GM12878 (cell line): ENCODE results near the gene NFKBIE. TPM values are rescaled to one million over a fixed set of nuclear protein-coding genes. Genes with fewer than 3 reads are reported as not detected.

Experiments
- BCL11A ChIP-seq: IDR thresholded peaks from 2 replicates; pipeline ENCODE4 v1.6.1; 2011; ENCODE audit warnings: low read depth, low read length
- BHLHE40 ChIP-seq, 2 experiments: fragments of 450-650 bp in 1 of 2; IDR thresholded peaks; 2 replicates each; pipeline ENCODE4 v1.6.1; 2011 to 2017; ENCODE audit warnings: low read depth in 2 of 2, borderline replicate concordance in 1 of 2, improper control_type of control experiment in 1 of 2, low read length in 1 of 2, mild to moderate bottlenecking in 1 of 2
- CEBPB ChIP-seq, 2 experiments: fragments of 150-350 bp in 1 of 2; IDR thresholded peaks; 2 replicates each; pipeline ENCODE4 v1.6.1; 2012 to 2014; ENCODE audit warnings: low read depth in 2 of 2, low read length in 2 of 2, borderline replicate concordance in 1 of 2, inconsistent platforms in 1 of 2
- EGR1 ChIP-seq, 2 experiments: IDR thresholded peaks; 1 replicate in 1 of 2; 2 replicates in 1 of 2; pipeline ENCODE4 v1.6.1; 2011 to 2012; ENCODE audit warnings: low read depth in 2 of 2, low read length in 2 of 2, borderline replicate concordance in 1 of 2, mild to moderate bottlenecking in 1 of 2, moderate library complexity in 1 of 2
- ETV6 ChIP-seq, 2 experiments: fragments of 450-650 bp in 1 of 2; IDR thresholded peaks in 1 of 2; conservative IDR thresholded peaks in 1 of 2; 2 replicates each; pipeline ENCODE4 v1.6.1; 2014; ENCODE audit warnings: antibody characterized with exemption in 1 of 2, borderline replicate concordance in 1 of 2, low read depth in 1 of 2, mild to moderate bottlenecking in 1 of 2, moderate library complexity in 1 of 2
- HDGF ChIP-seq: fragments of 450-650 bp; IDR thresholded peaks from 2 replicates; pipeline ENCODE4 v1.6.1; 2016; ENCODE audit warnings: antibody characterized with exemption
- IKZF1 ChIP-seq: fragments of 450-650 bp; conservative IDR thresholded peaks from 2 replicates; pipeline ENCODE4 v1.6.1; 2017; ENCODE audit warnings: antibody characterized with exemption, mild to moderate bottlenecking
- MYC ChIP-seq: IDR thresholded peaks from 2 replicates; pipeline ENCODE4 v1.6.1; 2011; ENCODE audit warnings: mild to moderate bottlenecking, low read length, moderate library complexity, inconsistent platforms; ENCODE audit not compliant: insufficient read depth, insufficient replicate concordance, insufficient read length, severe bottlenecking
- SUZ12 ChIP-seq: fragments of 200-600 bp; sonication (generic); IDR thresholded peaks from one replicate; pipeline ENCODE4 v1.6.1; 2018; ENCODE audit warnings: antibody characterized with exemption, mild to moderate bottlenecking; ENCODE audit not compliant: unreplicated experiment
- TCF3 ChIP-seq: IDR thresholded peaks from 2 replicates; pipeline ENCODE4 v1.6.1; 2012; ENCODE audit warnings: low read depth, mild to moderate bottlenecking, low read length, borderline replicate concordance; ENCODE audit not compliant: insufficient read depth
- TCF7 ChIP-seq: IDR thresholded peaks from 2 replicates; pipeline ENCODE4 v1.6.1; 2014; ENCODE audit warnings: antibody characterized with exemption, borderline replicate concordance
- ZNF24 ChIP-seq: fragments of 450-650 bp; IDR thresholded peaks from 2 replicates; pipeline ENCODE4 v1.6.1; 2017; ENCODE audit warnings: antibody characterized with exemption, mild to moderate bottlenecking
- ZNF384 ChIP-seq: IDR thresholded peaks from 2 replicates; pipeline ENCODE4 v1.6.1; 2012; ENCODE audit warnings: low read depth, mild to moderate bottlenecking, low read length, improper control_type of control experiment, borderline replicate concordance
- polyA plus RNA-seq, 11 experiments: library from polyadenylated mRNA; depleted of rRNA in 4 of 11; unstranded in 6 of 11; stranded (reverse) in 5 of 11; fragments of >200 nt; fragmentation: Nextera tagmentation in 4 of 11; fragmentation: Illumina TruSeq in 1 of 11; extraction: Ambion mirVana in 4 of 11; extraction: Trizol in 1 of 11; gene quantifications; 1 replicate in 1 of 11; 2 replicates in 10 of 11; pipeline versions ENCODE4 v1.2.1 to v1.2.3, GENCODE V29; 2011 to 2016; ENCODE audit warnings: inconsistent platforms in 2 of 11, missing spikeins in 2 of 11, low read depth in 1 of 11
- total RNA-seq, 4 experiments: library from RNA; depleted of rRNA in 3 of 4; stranded (reverse); fragments of >200 nt in 3 of 4; fragmentation: Illumina TruSeq in 1 of 4; extraction: Trizol in 1 of 4; gene quantifications; 2 replicates each; pipeline versions ENCODE4 v1.2.1 to v1.2.3, GENCODE V29; 2013 to 2021
- TF ChIP-seq, protein P1 (sequence below): fragments of 450-650 bp; formaldehyde crosslinking; IDR thresholded peaks from 2 replicates; pipeline ENCODE4 v1.4.0; 2020; ENCODE audit warnings: mild to moderate bottlenecking, moderate library complexity
- TF ChIP-seq, protein P2 (sequence below): IDR thresholded peaks from 2 replicates; pipeline ENCODE4 v1.6.1; 2012; ENCODE audit warnings: low read length, inconsistent platforms
- TF ChIP-seq, protein P3 (sequence below): IDR thresholded peaks from 2 replicates; pipeline ENCODE4 v1.6.1; 2011; ENCODE audit warnings: low read depth, low read length, improper control_type of control experiment, borderline replicate concordance
- TF ChIP-seq, protein P4 (sequence below), 3 experiments: IDR thresholded peaks in 2 of 3; conservative IDR thresholded peaks in 1 of 3; 2 replicates each; pipeline ENCODE4 v1.5.1; 2011; ENCODE audit warnings: low read depth in 3 of 3, low read length in 3 of 3, mild to moderate bottlenecking in 3 of 3, control low read depth in 2 of 3, moderate library complexity in 2 of 3, inconsistent platforms in 1 of 3, mixed read lengths in 1 of 3; ENCODE audit not compliant: control insufficient read depth in 2 of 3, insufficient read depth in 1 of 3; ENCODE audit errors: extremely low read depth in 1 of 3

The NFKBIE gene
- total and polyA plus RNA-seq, 10 of the 15 experiments (the other 5 are each of a cell fraction or from before 2014, with no cell fraction given), result 10.4 to 106 (median 38.8) TPM

DNA sequence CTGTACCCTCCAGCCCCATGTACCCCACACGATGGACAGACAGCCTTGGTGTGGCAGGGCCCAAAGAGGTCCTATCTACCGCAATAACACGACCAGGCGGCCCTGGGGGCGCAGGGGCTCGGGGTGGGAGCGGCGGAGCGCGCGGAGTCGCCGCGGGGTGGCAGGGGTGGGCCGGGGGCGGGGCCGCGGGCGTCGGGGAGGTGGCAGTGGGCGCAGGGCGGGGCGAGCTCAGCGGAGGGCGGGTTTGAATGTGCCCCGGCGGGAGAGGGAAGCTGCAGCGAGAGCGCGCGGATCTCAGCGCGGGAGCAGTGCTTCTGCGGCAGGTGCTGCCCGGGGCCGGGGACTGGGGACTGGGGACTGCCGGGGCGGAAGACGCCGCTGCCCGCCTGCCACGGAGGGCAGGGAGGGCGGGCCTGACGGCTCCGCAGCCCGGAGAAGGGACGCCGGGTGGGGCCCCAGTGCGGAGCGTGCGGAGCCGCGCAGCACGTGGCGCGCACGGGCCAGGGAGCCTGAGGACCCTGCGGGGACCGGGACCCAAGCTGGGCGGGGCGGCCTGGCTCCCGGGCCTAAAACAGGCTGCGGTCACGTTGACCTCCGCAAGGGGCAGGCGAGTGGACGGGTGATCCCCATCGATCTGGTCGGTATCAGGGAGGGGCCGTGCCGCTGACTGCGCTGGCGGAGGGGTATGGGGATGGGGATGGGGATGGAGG is 41.9 kb downstream of the NFKBIE start, which contains the start of gene SLC29A1 (continued):
- TF ChIP-seq, protein P1, sequence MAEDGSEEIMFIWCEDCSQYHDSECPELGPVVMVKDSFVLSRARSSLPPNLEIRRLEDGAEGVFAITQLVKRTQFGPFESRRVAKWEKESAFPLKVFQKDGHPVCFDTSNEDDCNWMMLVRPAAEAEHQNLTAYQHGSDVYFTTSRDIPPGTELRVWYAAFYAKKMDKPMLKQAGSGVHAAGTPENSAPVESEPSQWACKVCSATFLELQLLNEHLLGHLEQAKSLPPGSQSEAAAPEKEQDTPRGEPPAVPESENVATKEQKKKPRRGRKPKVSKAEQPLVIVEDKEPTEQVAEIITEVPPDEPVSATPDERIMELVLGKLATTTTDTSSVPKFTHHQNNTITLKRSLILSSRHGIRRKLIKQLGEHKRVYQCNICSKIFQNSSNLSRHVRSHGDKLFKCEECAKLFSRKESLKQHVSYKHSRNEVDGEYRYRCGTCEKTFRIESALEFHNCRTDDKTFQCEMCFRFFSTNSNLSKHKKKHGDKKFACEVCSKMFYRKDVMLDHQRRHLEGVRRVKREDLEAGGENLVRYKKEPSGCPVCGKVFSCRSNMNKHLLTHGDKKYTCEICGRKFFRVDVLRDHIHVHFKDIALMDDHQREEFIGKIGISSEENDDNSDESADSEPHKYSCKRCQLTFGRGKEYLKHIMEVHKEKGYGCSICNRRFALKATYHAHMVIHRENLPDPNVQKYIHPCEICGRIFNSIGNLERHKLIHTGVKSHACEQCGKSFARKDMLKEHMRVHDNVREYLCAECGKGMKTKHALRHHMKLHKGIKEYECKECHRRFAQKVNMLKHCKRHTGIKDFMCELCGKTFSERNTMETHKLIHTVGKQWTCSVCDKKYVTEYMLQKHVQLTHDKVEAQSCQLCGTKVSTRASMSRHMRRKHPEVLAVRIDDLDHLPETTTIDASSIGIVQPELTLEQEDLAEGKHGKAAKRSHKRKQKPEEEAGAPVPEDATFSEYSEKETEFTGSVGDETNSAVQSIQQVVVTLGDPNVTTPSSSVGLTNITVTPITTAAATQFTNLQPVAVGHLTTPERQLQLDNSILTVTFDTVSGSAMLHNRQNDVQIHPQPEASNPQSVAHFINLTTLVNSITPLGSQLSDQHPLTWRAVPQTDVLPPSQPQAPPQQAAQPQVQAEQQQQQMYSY, result no peak
- peak; percentile 93 to 98 for TF ChIP-seq BHLHE40 (IDR thresholded peaks at IDR 0.05; ENCODE audit: borderline replicate concordance in 1 of 2, low read depth in 2 of 2, low read length in 1 of 2)
- TF ChIP-seq ZNF384, result no peak
- no peak for TF ChIP-seq CEBPB (IDR thresholded peaks at IDR 0.05; ENCODE audit: borderline replicate concordance in 1 of 2, low read depth in 2 of 2, low read length in 2 of 2)
- 0 out of 2 replicates have a peak, but pooled peaks have one; percentile 9 for TF ChIP-seq HDGF
- TF ChIP-seq ZNF24, result no peak
- TF ChIP-seq IKZF1, result no peak
- TF ChIP-seq, protein P2, sequence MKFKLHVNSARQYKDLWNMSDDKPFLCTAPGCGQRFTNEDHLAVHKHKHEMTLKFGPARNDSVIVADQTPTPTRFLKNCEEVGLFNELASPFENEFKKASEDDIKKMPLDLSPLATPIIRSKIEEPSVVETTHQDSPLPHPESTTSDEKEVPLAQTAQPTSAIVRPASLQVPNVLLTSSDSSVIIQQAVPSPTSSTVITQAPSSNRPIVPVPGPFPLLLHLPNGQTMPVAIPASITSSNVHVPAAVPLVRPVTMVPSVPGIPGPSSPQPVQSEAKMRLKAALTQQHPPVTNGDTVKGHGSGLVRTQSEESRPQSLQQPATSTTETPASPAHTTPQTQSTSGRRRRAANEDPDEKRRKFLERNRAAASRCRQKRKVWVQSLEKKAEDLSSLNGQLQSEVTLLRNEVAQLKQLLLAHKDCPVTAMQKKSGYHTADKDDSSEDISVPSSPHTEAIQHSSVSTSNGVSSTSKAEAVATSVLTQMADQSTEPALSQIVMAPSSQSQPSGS, result no peak
- peak; percentile 45; the same call in 1 of the 2 replicates for TF ChIP-seq TCF3
- TF ChIP-seq MYC, result peak; percentile 81
- no peak for TF ChIP-seq ETV6 (conservative IDR thresholded peaks at IDR 0.05 in 1 of 2, IDR thresholded peaks at IDR 0.05 in 1 of 2; ENCODE audit: borderline replicate concordance in 1 of 2, low read depth in 1 of 2)
- TF ChIP-seq SUZ12, result no peak
- TF ChIP-seq EGR1 (IDR thresholded peaks at IDR 0.05; ENCODE audit: borderline replicate concordance in 1 of 2, low read depth in 2 of 2, low read length in 2 of 2), result 0 out of 3 replicates have a peak, but pooled peaks of 1 of the 2 experiments have one; percentile 25
- no peak for TF ChIP-seq TCF7
- TF ChIP-seq BCL11A, result no peak
- TF ChIP-seq, protein P3, sequence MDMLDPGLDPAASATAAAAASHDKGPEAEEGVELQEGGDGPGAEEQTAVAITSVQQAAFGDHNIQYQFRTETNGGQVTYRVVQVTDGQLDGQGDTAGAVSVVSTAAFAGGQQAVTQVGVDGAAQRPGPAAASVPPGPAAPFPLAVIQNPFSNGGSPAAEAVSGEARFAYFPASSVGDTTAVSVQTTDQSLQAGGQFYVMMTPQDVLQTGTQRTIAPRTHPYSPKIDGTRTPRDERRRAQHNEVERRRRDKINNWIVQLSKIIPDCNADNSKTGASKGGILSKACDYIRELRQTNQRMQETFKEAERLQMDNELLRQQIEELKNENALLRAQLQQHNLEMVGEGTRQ, result no peak
- TF ChIP-seq, protein P4, sequence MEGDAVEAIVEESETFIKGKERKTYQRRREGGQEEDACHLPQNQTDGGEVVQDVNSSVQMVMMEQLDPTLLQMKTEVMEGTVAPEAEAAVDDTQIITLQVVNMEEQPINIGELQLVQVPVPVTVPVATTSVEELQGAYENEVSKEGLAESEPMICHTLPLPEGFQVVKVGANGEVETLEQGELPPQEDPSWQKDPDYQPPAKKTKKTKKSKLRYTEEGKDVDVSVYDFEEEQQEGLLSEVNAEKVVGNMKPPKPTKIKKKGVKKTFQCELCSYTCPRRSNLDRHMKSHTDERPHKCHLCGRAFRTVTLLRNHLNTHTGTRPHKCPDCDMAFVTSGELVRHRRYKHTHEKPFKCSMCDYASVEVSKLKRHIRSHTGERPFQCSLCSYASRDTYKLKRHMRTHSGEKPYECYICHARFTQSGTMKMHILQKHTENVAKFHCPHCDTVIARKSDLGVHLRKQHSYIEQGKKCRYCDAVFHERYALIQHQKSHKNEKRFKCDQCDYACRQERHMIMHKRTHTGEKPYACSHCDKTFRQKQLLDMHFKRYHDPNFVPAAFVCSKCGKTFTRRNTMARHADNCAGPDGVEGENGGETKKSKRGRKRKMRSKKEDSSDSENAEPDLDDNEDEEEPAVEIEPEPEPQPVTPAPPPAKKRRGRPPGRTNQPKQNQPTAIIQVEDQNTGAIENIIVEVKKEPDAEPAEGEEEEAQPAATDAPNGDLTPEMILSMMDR (IDR thresholded peaks at IDR 0.05 in 2 of 3, conservative IDR thresholded peaks at IDR 0.05 in 1 of 3; ENCODE audit: control insufficient read depth in 2 of 3, extremely low read depth in 1 of 3, insufficient read depth in 1 of 3, low read depth in 3 of 3, low read length in 3 of 3), result 0 out of 6 replicates have a peak, but pooled peaks of 1 of the 3 experiments have one; percentile 13
